OCI-LY7 (cell line): Measurements from ENCODE around the gene LRRC70.

Experiments
- CTCF ChIP-seq: fragments of 200-600 bp; sonication (generic); conservative IDR thresholded peaks from 2 replicates; pipeline ENCODE4 v1.5.1; 2014; ENCODE audit warnings: mild to moderate bottlenecking, antibody characterized with exemption, low read length, moderate library complexity, mixed read lengths
- EZH2phosphoT487 ChIP-seq: fragments of 200-600 bp; sonication (generic); IDR thresholded peaks from 2 replicates; pipeline ENCODE4 v1.6.1; 2018; ENCODE audit warnings: low read depth, borderline replicate concordance, mild to moderate bottlenecking, mixed run types, antibody characterized with exemption, low read length, moderate library complexity, mixed read lengths

DNA sequence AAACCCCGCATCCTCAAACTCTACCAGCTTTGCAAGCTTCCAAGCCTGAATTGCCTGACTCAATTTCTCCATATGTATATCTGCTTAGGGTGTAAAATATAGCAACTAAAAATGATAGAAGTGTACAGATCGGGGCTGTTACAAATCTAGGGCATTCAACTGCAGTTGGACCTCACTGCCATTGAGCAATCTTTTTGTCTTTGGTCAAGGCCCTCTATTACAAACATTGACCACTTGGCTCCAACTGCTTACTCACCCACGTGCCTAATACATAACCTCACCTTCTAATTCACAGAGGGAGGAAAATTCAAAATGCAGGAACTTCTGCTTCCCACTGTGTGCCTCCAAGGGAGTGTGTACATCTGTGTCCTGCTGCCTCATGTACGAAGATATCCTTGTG is 10.0 kb downstream of the LRRC70 start:
- no peak for TF ChIP-seq CTCF
- no peak for TF ChIP-seq EZH2phosphoT487
